NCI-H1930 (cell line): ENCODE data around the gene NBPF3.
A peak's percentile ranks its signal among the peaks of the same experiment; 100 is the strongest.
"Not testable (repeated sequence)": the region's sequence is repeated elsewhere in the genome, so short reads cannot be mapped to it uniquely, and the experiment has no call there.

ENCODE experiments used
- DNase-seq, 2 experiments: peaks; one replicate each; lab custom pipeline; 2025; lab: John Stamatoyannopoulos, UW

Gene NBPF3

DNA sequence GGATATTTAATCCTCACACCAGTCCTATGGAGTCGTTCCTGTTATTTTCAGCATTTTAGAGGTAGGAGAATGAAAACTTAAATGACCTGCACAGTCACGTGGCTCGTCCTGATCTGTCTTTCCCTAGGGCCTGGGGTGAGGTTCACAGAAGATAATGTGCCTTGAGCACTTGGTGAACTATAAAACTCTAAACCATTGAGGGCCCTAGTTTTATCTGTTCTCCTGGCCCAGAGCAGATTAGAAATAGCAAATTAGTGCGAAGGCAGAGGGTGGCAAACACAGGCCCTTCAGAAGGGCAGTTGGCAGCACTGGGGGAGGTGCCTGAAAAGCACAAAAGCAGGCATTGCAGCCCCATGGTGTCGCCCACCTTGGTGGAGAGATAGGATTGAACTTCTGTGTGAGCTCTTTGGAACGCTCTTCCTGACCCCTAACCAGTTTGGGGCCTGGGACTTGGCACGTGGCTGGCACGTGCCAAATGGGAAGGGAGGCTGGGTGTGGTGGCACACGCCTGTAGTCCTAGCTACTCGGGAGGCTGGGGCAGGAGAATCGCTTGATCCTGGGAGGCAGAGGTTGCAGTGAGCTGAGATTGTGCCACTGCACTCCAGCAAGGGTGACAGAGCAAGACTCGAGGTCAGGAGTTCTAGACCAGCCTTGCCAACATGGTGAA lies 1.2 kb upstream of the NBPF3 start:
- not testable (repeated sequence) for DNase-seq

DNA sequence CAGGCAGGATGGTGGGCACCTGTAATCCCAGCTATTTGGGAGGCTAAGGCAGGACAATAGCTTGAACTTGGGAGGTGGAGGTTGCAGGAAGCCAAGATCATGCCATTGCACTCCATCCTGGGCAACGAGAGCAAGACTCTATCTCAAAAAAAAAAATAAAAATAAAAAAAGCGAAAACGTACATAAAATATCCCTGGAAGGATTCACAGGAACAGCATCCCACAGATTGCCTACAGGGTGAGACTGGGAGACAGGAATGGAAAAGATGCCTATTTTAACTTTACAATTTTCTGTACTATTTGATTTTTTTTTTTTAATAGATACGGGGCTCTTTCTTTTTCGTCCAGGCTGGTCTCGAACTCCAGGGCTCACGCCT lies 604 bp upstream of the NBPF3 start:
- DNase-seq, result no peak

DNA sequence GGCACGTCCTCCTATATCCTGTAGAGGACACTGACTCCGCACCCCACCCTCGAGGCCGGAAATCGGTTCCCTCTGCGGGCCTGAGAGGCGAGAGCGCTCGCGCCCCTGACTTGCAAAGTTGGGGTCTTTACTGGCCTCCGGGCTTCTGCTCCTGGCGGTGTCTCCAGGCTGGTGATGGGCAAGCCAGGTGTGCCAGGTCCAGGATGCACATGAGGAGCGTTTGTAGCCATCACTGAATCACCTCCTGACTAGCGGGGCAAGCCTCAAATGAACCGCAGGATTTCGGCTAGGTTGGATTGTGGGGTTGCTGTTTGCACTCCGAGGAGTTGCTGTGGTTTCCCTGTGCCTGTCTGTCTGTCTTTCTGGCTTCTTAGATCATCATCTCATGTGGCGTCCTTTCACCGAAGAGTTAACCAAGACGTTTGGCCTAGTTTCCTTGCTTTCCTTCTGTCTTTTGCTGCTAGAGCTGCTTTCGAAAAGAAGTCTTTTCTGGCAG lies 741 bp downstream of the NBPF3 start:
- DNase-seq, result not testable (repeated sequence)

DNA sequence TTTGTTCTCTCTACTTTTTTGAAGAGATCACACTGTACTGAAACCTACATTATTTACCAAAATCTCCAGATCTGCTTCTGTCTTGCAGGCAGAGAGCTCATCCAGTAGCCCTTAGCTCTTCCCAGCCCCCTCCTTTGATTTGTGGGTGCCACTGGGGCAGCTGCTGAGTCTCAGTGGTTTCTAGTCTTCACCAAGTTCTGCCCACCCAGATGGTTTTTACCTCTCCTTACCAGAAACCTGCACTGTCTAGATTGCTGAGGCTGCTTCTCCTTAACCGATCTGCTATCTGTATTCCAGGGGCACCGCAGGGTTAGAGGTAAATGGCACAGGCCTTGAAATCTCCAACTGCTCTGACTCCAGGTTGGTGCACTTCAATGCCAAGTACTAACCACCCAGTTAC lies 6.7 kb downstream of the NBPF3 start:
- DNase-seq, result not testable (repeated sequence)

DNA sequence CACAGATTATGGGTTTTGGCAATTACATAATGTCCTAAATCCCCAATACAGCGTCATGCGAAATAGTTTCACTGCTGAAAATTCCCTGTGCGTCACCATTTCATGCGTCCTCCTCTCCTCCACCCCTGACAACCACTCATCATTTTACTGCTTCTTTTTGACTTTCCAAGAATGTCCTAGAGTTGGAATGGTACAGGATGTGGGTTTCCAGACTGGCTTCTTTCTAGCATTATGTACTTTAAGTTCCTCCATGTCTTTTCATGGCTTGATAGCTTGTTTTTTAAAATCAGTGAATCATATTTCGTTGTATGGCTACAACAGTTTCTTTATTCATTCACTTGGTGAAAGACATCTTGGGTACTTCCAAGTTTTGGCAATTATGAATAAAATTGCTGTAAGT lies 7.4 kb downstream of the NBPF3 start:
- DNase-seq, result no peak

DNA sequence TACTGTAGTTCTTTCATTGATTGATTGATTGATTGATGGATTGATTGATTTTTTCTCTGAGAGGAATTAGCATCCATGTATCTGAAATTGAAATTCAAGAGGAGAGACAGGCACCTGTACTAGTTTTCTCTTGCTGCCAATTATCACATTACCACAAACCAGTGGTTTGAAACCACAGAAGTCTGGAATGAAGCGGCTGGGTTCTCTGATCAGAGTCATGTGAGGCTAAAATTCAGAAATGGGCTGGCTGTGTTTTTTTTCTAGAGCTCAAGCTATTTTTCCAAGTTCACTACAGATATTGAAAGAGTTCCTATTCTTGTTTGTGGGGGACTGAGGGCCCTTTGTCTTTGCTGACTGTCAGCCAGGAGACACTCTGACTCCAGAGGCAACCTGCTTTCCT lies 10.0 kb downstream of the NBPF3 start:
- no peak for DNase-seq

DNA sequence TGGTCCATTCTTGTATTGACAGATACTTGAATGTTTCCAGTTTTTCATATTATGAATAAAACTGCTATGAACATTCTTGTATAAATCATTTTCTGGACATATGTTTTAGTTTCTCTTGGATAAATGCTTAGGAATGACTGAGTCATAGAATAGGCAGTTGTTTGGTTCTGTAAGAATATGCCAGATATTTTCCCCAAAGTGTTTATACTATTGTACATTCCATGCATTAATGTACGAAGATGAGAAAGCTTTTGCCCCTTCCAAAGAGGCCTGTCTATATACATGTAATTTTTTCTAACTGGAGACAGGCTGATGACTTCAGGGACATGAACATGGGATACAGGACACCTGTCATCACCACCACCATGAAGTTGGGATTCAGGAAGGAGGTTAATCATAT lies 11.3 kb downstream of the NBPF3 start:
- DNase-seq, result no peak

DNA sequence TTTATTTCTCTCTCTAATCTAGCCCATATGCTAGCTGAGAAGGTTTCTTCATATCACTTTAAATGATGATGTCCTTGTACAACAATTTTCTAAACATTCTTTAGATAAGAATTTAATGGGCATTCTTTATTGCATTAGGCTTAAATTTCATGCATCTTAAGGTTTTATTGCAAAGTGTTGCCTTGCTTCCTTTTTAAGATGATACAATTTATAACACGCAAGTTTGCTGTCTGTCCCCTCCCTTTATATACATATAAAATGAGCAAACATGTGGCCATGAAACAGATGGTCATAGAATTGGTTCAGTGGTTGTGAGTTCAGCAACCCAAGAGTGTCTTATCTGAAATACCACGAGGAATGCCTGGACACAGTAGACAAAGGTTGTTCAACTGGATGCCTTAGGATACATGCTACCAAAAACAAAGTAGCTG lies 12.1 kb downstream of the NBPF3 start:
- DNase-seq, result no peak

DNA sequence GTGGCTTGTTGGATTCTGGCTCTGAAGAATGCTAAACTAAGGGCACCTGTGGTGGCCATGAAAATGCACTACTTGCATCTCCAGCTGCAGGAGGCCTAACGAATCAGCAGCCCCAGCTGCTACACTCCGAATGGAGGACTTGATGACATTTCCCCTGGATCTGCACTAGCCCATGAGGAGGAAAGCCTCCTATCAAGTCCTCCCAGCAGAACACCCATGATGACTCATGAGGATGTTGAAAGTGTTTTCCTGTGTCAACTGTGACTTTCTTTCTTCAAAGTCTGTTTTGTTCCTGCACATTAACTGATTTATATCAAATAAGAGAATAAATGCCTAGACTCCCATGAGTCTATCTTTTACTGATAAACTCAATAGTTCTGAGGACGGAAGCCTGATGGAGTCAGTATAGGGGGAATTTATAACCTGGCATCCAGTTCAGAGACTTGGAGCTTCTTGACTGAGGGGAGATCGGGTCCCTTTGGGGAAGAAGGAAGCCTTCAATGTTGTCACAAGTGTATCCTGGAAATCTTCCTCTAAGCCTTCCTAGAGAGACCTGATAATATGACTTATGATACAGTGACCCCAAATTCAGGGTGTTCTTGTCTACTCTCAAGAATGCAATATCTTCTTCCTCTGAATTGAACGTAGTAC lies 14.2 kb downstream of the NBPF3 start:
- DNase-seq, result not testable (repeated sequence)

DNA sequence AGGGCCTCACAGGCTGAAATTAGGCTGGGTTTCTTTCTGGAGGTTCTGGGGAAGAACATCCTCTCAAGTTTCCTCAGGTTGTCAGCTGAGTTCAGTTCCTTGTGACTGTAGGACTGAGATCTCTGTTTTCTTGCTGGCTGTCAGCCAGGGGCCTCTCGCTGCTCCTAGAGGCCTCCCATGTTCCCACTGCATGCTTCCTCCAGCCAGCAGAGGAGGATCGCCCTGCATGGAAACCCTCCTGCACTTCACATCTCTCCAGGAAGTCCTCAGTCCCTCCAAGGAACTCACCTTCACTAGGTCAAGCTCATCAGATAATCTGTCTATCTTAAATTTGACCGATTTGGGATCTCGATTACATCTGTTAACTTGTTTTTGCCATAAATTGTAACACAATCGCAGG lies 15.0 kb downstream of the NBPF3 start:
- not testable (repeated sequence) for DNase-seq

DNA sequence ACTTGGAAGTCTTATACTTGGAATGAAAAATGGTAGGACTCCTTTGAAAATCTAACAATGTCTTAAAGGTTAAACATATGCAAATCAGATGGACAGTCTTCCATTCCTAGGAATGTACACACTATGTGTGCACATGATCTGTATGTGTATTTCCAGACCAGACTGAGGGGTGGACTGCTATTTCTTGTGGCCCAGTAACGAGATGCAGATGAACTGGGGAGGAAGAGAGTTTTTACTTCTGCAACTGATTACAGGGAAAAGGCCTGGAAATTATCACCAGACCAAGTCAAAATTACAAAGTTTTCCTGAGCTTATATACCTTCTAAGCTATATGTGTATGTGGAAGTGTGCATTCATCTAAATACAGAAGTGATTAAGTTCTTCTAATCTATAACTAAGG lies 17.7 kb downstream of the NBPF3 start:
- no peak for DNase-seq

DNA sequence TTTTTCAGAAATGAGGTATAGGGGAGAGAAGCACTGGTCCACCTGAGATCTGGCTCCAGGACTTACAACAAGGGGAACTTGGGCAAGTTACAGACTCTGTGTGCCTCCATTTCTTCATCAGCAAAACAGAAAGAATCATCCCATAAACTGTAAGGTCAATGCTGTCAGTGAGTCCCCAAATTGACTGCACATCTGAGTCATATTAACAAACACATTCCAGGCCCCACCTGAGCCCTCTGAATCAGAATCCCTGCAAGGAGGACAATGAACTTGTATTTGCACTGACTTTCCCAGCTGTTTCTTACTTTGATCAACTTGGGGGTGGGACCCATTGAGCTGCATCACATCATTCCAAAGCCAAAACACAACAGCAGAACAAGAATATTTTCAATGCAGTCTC lies 25.2 kb downstream of the NBPF3 start:
- DNase-seq, result not testable (repeated sequence)

DNA sequence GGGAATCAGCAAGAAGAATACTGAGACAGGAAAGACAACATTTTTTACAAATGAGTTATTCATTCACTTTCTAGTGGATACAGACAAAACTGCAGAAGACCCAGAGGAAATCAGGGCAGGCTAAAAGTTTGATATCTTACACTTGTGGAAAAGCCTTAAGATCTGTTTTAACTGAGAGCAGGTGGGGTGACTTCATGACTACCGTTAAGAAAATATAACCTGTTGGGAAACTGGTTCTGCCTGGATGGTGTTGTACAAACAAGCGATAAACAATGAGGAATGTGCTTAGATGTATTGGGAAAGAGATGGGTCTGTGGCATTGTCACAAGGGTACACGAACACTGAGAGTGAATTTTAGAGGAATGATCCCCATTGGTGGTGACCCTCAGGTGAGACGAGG lies 28.0 kb downstream of the NBPF3 start:
- DNase-seq, result not testable (repeated sequence)

DNA sequence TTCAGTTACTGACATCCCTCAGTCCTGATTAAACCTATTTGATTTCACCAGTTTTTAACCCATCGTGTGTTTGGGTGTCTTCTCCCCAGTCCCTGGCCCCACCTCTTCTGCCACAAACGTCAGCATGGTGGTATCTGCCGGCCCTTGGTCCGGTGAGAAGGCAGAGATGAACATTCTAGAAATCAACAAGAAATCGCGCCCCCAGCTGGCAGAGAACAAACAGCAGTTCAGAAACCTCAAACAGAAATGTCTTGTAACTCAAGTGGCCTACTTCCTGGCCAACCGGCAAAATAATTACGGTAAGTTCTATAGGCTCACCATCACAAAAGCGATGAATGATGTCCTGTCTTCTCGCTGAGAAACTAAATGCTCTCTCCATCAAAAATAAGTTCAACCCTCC lies 28.7 kb downstream of the NBPF3 start:
- no peak for DNase-seq

DNA sequence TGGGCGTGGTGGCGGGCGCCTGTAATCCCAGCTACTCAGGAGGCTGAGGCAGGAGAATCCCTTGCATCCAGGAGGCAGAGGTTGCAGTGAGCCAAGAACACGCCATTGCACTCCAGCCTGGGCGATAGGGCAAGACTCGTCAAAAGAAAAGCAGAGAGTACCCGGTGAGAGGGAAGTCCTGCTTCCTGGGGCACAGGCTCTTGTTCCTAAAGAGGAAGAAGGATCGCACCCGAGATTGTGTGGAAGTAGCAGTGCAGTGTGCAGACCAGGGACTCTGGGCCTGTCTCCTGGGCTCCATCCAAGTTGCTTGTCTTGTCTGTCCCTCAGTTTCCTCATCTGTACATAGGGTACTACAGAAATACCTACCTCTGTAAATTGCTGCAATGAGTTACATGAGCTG lies 29.6 kb downstream of the NBPF3 start:
- DNase-seq, result no peak

DNA sequence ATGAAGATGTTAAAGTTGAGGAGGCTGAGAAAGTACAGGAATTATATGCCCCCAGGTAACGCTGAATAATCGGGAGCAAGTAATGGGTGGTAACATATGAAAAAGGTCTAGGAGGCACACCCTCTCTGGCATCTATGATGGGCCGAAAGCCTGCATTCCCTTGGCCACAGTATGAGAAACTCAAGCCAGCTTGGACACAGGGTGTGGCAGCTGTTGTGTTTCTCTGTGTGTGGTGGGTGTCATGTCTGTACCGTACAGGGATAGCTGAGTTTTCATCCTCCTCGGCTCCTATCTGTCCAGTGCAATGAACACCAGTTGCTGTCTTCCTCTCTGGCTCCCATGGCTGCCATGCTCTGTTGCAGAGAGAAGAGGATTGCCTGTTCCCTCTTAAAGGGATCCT lies 32.9 kb downstream of the NBPF3 start:
- DNase-seq, result no peak

DNA sequence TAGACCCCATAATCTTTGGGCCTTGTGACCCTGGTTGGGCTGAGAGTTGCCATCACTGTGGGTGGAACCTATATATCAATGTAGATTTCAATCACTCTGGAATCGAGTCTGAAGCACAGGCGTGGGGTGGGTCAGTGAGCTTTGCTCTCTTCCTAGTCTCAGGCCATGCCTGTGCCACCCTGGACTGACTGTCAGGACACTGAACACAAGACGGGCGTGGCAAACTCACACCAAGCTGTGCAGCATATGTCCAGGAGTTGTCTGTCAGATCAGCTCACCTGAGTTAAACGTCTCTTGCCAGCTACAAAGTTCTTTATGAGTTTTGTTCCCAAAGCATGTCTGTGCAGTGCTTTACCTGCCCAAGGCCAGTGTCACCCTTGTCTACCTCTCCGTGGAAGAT lies 38.4 kb downstream of the NBPF3 start:
- DNase-seq, result no peak

DNA sequence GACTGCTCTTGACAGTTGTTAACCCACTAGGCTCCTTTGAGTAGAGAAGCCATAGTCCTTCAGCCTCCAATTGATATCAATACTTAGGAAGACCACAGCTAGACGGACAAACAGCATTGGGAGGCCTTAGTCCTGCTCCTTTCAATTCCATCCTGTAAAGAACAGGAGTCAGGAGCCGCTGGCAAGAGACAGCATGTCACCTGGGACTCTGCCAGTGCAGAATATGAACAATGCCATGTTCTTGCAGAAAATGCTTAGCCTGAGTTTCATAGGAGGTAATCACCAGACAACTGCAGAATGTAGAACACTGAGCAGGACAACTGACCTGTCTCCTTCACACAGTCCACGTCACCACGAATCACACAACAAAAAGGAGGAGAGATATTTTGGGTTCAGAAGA lies 43.9 kb downstream of the NBPF3 start:
- DNase-seq, result not testable (repeated sequence)

DNA sequence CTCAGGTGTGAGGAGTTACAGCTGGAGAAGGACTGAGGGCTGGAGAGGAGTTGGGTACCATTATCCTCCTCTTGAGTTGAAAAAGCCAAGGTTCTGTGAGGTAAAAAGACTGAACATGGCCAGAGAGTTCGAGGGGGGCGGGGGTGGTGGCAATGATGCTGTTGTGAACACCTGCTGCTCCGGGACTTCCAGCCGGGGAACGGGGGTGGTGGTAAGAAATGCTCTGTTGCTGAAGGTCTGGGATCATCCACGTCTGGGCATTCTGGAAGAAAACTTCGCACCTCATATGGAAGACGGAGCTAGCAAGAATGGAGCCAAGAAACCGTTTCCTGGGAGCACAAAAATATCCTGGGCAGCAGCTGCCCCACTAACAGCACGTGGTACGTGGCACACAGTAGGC lies 49.2 kb downstream of the NBPF3 start:
- no peak for DNase-seq

DNA sequence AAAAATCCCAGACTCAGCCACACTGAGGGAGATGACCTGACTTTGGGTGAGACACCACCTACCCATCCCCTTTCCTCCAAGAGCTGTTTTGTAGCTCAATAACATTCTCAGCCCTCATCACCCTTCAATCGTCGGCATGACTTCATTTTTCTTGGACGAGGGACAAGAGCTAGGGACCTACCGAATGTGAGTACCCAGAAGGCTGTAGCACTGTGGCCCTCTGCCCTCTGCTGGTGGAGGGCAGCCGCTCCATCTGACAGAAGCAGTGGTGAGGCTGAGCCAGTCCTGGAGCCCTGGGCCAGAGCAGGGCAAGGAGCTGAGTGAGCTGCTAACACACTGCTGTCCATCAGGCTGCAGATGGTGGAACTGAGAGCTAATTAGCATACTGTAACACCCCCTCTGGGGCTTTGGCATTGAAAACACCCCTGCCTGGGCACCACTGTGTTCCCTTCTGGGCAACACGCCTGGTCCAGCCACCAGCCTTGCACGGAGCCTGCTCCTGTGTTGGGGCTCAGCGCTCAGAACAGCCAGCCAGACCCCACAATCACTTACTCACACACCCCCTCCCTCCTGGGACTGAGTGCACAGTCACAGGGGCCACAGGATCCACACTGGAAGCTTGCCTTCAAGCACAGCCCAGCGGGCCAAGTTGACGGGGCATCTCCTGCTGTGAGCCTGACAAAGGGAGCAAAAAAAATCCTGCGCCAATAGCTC lies 51.0 kb downstream of the NBPF3 start:
- DNase-seq, result no peak

DNA sequence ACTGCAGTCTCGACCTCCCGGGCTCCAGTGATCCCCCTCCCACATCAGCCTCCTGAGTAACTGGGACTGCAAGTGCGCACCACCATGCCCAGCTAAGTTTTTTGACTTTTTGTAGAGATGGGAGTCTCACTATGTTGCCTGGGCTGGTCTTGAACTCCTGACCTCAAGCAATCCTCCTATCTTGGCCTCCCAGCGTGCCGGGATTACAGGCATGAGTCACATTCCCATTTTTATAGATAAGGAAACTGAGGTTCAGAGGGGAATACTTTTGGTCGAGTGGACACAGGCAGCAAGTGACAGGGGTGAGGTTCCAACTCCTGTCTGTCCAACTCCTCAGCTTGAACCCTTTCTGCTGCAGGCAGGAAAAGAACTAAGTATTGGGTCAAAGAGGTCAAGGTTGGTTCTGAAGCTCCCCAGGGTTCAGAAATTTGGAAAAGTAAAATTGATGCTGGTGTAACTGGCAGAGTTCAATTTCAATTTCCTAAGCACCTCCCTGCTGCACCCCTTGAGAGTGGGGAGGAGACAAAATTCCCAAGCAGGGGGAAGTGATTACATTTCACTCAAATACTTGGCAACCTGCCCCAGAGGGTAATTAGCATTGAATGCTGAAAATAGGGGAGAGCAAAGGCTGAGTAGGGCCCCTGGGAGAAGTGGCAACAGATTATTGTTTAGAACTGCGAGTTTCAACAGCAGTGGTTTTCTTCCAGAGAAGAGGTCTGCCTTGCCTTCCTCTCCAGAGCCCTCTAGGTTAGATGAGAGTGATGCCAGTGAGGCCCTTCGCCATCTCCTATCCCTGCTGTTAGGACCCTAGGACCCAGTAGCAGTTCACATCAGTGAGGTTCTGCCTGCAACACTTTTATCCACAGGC lies 51.8 kb downstream of the NBPF3 start:
- peak in 1 of 2 experiments; percentile 44 for DNase-seq

DNA sequence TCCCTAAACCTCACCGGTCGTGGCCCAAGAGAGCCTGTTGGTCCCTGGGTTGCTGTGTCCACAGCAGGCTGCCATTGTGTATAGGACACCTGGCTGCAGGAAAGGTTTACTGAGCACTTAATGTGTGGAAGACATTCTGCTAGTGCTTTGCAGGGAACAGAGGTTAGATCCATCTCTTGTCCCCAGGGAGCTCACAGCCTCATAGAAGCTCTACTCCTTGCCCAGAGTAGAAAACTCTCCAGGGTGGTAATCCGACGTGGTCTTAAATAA lies 52.4 kb downstream of the NBPF3 start:
- peak in 1 of 2 experiments; percentile 27 for DNase-seq
